A673 (cell line): Measurements from ENCODE around the gene TAOK3. TPM values are rescaled to one million over a fixed set of nuclear protein-coding genes. Genes with fewer than 3 reads are reported as not detected.

ENCODE experiments used
- BruUV-seq: library from RNA; stranded (reverse); fragments of 400-500 nt; replicated peaks from 2 replicates; lab custom pipeline; 2021; lab: Mats Ljungman, UMichigan
- CTCF ChIA-PET: fragments of 300-600 bp; sonication (Branson Sonifier 250); formaldehyde crosslinking; loops from one replicate; lab custom pipeline; 2022; ENCODE audit warnings: antibody characterized with exemption; lab: Charles Lee
- POLR2A ChIA-PET: fragments of 300-600 bp; sonication (Branson Sonifier 250); formaldehyde crosslinking; loops from one replicate; lab custom pipeline; 2022; ENCODE audit warnings: antibody characterized with exemption; ENCODE audit not compliant: low non-redundant PET; lab: Charles Lee
- DNase-seq: peaks from one replicate; pipeline ENCODE4 v3.0.0-alpha.2; 2015; ENCODE audit warnings: low spot score
- H3K27ac ChIP-seq: fragments of 200-600 bp; sonication (generic); 2 replicates; pipeline ENCODE4 v1.5.1; 2016; ENCODE audit warnings: mixed run types, low read depth, mild to moderate bottlenecking, mixed read lengths, antibody characterized with exemption, low read length; ENCODE audit not compliant: poor library complexity, severe bottlenecking
- H3K27me3 ChIP-seq: fragments of 200-600 bp; sonication (generic); replicated peaks from 2 replicates; pipeline ENCODE4 v1.6.1; 2017; ENCODE audit warnings: mixed run types, low read depth, mild to moderate bottlenecking, mixed read lengths, antibody characterized with exemption, low read length; ENCODE audit not compliant: insufficient read depth, poor library complexity
- H3K36me3 ChIP-seq: fragments of 200-600 bp; sonication (generic); 2 replicates; pipeline ENCODE4 v1.6.1; 2016; ENCODE audit warnings: mixed run types, mild to moderate bottlenecking, mixed read lengths, antibody characterized with exemption, low read length; ENCODE audit not compliant: insufficient read depth, poor library complexity, severe bottlenecking
- H3K4me1 ChIP-seq: fragments of 200-600 bp; sonication (generic); 2 replicates; pipeline ENCODE4 v1.6.1; 2017; ENCODE audit warnings: mixed run types, mild to moderate bottlenecking, mixed read lengths, antibody characterized with exemption, low read length; ENCODE audit not compliant: insufficient read depth, poor library complexity, severe bottlenecking
- H3K4me3 ChIP-seq: fragments of 200-600 bp; sonication (generic); 2 replicates; pipeline ENCODE4 v1.5.1; 2016; ENCODE audit warnings: low read depth, mixed run types, mild to moderate bottlenecking, mixed read lengths, low read length; ENCODE audit not compliant: poor library complexity, severe bottlenecking
- H3K9me3 ChIP-seq: fragments of 200-600 bp; sonication (generic); 2 replicates; pipeline ENCODE4 v1.6.1; 2016; ENCODE audit warnings: mixed run types, low read depth, mild to moderate bottlenecking, mixed read lengths, antibody characterized with exemption, low read length; ENCODE audit not compliant: poor library complexity, severe bottlenecking
- CTCF ChIP-seq: fragments of 300-800, 200-600 bp; sonication (generic); conservative IDR thresholded peaks from 2 replicates; pipeline ENCODE4 v1.5.1; 2017; ENCODE audit warnings: low read depth, mild to moderate bottlenecking, antibody characterized with exemption, low read length, moderate library complexity, mixed read lengths
- EZH2 ChIP-seq: fragments of 200-600 bp; sonication (generic); IDR thresholded peaks from 2 replicates; pipeline ENCODE4 v1.6.1; 2017; ENCODE audit warnings: borderline replicate concordance, low read depth, mild to moderate bottlenecking, mixed read lengths, antibody characterized with exemption, low read length; ENCODE audit not compliant: poor library complexity, severe bottlenecking
- intact Hi-C: fragments of 100-400 bp; cut with micrococcal nuclease; formaldehyde crosslinking; loops from one replicate; pipeline ENCODE4 v1.10.0; 2022; ENCODE audit not compliant: unreplicated experiment
- total RNA-seq: library from RNA; stranded (reverse); gene quantifications from 2 replicates; pipeline ENCODE4 v1.2.3, GENCODE V29; 2021

Gene TAOK3
- total RNA-seq, 1 experiment from 2014 or later, result 48.9 TPM

GRCh38 chr12:118271183-118271582 lies 101.5 kb downstream of the TAOK3 start:
- no peak for DNase-seq
- H3K9me3 ChIP-seq, result no peaks in the 10 kb centered on the region
- no peaks in the 10 kb centered on the region for H3K4me1 ChIP-seq
- H3K4me3 ChIP-seq, result no peak overlapping the region
- BruUV-seq, result no TSS peak
- H3K27ac ChIP-seq, result no peak overlapping the region
- TF ChIP-seq EZH2 (no peak), CTCF (no peak)
- H3K27me3 ChIP-seq, result no peaks in the 10 kb centered on the region
- ChIA-PET CTCF (no interaction called here), POLR2A (interaction anchor here (0.6 kb wide), 1 partner anchor 83 kb away, joined by 6 read pairs; no protein-coding TSS in a partner anchor)
- intact Hi-C loops, result no loop called here
- no peaks in the 10 kb centered on the region for H3K36me3 ChIP-seq

- CTCF ChIA-PET, result no interaction called here
- Histone ChIP-seq H3K36me3 (no peaks in the 10 kb centered on the region), H3K4me3 (no peak overlapping the region), H3K9me3 (no peaks in the 10 kb centered on the region), H3K4me1 (no peaks in the 10 kb centered on the region), H3K27ac (no peak overlapping the region), H3K27me3 (no peaks in the 10 kb centered on the region)
- intact Hi-C loops, result no loop called here
- POLR2A ChIA-PET, result no interaction called here
- no TSS peak for BruUV-seq
- DNase-seq, result no peak
- TF ChIP-seq CTCF (no peak), EZH2 (no peak)
These were observed 102.9 kb downstream of the TAOK3 start for GRCh38 chr12:118269806-118270205.

GRCh38 chr12:118259079-118259478 lies 113.6 kb downstream of the TAOK3 start:
- Histone ChIP-seq H3K9me3 (peaks cover 4% of the 10 kb centered on the region), H3K27ac (no peak overlapping the region), H3K4me3 (no peak overlapping the region), H3K36me3 (peaks cover 8% of the 10 kb centered on the region), H3K4me1 (no peaks in the 10 kb centered on the region), H3K27me3 (no peaks in the 10 kb centered on the region)
- TF ChIP-seq CTCF (no peak), EZH2 (no peak)
- intact Hi-C loops, result no loop called here
- CTCF ChIA-PET, result no interaction called here
- POLR2A ChIA-PET, result no interaction called here
- no peak for DNase-seq
- no TSS peak for BruUV-seq
